NCI-H1436 treated with DMSO at 0.1 percent for 48 hours (cell line): ENCODE measurements around the gene NOS3.

ENCODE experiments used
- DNase-seq: peaks from one replicate; lab custom pipeline; 2025; lab: John Stamatoyannopoulos, UW

Gene NOS3

DNA sequence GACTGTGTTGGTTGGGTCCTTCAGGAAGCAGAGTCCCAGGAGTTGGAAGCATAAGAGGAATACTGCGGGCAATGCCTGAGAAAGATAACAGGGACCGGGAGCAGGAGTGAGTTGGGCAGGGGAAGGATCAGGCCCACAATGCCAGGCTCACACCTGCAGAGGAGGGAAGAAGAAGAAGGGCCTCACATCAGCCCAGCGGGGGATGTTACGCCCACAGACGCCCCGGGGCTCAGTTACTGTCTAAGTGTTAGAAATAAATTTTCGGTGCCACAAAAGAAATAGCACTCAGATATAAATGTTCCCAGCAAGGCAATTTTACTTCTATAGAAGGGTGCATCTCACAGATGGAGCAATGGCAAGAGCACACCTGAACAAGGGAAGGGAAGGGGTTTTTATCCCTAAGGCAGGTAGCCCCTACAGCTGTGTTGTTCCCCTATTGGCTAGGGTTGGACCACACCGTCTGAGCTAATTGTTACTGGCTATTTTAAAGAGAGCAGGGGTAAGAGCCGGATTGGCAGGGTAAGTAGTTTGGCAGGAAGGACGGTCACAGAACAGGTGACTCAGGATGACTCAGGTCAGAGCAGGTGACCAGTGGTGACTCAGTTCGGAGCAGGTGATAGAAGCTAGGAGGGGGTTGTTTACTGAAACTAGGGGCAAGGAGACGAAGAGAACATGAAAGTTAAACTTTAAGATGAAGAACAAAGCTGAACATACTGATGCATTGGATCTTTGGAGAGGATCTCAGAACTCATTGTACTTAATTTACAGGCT, at the start of gene NOS3:
NOS3 (plus strand) TSS at position 602 of the 771 bp plus-strand sequence. CDS start 2,787 bp downstream, outside the sequence.
- no peak for DNase-seq

DNA sequence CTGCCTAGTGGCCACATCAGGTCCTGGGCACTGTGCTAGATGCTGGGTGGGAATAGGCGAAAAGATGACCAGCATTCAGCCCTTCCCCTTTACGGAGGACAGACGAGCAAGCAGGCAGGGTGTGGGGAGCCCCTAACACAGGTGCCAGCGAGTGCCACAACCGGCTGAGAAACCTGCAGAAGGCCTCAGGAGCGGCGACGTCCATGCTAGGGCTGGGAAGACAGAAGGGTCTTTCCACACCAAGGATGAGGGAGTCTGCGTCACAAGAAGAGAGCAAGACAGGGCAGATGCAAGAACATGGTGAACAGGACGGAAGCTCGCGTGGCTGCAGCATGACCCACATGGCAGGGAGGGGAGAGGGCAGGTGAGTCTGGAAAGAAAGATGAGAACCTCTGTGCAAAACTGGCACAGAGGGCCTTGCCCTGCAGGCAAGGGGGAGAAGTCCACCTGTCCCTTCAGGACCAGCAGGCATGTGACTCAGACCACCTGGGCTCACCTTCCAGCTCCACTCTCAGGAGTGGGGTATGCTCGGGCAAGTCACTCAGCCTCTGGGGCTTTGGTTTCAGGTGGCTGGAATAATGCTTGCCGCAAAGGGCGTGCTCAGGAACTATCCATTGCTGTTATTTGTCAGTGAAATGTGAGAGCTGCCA, 49.3 kb upstream of the NOS3 start:
- DNase-seq, result no peak

DNA sequence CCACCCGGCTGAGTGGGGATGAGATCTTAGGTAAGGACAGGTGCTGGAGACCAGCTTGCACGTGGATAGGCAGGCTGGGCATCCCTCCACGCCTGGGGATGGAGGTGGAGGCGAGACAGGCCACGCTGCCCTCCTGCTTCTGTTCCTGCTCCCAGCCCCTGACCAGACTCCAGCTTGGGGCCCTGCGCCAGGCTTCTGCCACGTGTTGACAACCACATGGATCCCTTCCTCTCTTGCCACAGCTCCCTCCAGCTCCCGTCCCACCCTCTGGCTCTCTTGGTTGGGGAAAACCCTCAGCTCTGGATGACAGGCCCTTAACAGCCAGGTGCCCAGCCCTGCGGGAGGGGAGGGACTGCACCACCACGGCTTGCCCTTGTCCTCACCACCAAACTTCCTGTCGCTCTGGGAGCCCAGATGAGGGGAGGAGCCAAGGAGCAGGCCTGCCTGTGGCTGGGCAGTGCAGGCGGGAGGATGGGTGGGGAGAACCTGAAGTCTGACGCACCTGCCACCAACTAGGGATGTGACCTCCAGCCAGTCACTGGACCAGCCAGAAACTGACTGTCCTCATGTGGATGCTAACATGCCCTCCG, 48.7 kb upstream of the NOS3 start:
- no peak for DNase-seq

DNA sequence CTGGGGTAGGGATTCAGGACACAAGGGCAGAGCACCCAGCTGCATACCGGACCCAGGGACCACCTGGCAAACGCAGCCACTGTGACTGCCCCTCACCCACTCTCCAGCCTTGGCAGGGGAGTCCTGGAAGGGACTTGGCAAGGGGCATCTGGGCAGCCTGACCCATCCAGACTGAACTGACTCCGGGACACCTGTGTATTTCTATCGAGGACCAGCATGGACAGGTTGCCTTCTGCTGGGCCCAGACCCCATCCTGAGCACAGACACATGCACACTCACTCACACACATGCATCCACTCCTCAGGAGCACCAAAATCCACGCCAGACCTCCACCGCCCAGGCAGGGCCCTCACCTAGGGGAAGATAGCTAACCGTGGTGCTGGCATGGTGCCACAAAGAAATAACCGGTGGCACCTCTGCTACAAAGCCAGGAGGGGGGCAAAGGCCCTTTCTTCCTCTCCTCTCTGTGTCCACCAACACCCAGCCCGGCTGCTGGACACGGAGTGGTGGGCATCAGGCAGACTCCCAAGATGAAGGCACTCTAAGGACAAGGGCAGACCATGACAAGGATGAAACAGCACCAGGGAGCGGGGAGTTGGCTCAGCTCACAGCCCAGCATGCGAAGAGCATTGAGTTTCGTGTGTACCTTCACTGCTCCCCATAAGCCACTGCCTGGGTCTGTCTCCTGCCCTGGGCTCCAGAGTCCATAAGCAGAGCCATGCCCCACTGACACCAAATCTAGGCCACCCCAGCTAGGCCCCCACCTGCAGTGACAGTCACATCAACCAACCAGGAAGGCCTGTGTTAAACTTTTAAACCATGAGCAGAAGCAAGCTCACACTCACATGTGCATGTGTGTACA, 48.0 kb upstream of the NOS3 start:
- DNase-seq, result no peak

DNA sequence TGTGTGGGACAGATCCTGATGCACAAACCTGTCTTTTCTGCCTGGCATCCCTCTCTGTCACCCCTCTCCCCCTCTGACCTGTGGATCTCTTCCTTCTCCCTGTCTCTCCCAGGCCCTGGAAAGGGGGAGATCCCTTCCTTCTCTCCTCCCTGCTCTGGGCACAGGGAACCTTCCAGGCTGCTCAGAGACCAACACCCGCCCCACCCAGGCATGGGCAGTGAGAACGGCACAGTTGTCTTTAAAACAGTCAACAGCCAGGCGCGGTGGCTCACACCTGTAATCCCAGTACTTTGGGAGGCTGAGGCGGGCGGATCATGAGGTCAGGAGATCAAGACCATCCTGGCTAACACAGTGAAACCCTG, 47.4 kb upstream of the NOS3 start:
- no peak for DNase-seq

- no peak for DNase-seq
These were observed 46.5 kb upstream of the NOS3 start for GRCh38 chr7:150944066-150945042.

DNA sequence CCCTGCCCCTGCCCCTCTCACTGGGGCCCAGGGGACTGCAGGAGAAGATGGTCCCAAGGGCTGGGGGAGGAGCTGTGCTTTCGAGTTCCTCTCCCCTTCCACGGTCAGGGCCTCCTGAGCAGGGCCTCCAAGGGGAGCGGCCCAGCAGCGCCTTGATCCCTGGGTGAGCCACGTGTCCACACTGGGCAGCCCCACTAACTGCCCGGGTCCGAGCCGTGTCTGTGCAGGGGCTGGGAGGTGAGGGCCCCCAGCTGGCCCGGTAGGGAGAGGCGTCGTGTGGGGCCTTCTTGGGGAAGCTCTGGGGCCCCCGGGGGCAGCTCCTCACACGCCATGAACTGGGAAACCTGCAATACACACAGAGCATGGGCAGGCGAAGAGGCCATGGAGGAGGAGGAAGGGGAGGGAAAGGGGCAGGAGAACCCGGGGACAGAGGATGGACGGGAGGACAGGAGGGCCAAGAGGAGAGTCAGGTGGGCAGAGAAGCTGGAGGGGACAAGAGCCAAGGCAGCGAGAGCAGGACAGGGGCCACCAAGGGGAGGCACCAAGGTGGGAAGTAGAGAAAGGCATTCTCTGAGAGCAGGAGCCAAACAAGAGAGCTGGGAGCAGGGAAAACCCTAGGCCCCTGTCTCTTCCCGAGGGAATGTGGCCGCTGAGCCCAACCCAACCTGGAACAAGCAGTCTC, 45.5 kb upstream of the NOS3 start:
- DNase-seq, result no peak

GRCh38 chr7:150945853-150946420, 44.9 kb upstream of the NOS3 start:
- DNase-seq, result no peak

DNA sequence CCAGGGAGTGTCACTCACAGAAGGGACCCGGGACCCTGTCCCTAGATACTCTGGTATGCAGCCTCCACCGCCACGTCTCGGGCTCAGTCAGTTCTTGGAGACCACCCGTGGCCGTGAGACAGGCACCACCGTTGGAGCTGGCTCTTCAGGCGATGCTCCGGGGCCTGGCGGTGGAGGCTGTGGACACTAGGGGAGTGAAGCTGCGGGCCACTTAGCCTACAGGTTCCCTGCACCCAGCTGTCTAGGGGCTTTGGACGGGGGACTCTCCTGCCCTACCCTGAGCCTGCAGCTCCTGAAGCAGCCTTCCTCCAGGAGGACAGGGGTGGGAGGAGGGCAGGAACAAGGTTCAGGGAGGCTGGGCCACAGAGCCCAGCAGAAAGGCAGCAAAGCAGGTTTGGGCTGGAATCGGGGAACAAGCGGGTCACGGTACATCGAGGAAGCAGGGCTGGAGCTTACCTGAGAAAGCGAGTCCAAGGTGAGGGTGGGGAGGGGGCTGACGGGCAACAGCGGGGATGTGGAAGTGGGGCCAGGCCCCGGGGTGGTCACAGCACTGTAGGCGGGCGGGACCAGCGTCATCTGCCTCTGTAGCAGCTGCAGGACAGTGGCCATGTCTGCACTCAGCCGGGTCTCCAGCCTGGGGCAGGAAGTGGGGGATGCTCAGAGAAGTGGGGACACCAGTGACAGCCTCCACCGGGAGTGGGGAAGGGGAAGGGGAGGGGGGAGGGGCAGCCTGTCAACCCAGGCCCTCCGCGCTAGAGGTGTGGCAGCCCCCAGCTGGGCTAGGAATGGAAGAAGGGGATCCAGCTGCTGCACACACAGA, 44.2 kb upstream of the NOS3 start:
- DNase-seq, result no peak

DNA sequence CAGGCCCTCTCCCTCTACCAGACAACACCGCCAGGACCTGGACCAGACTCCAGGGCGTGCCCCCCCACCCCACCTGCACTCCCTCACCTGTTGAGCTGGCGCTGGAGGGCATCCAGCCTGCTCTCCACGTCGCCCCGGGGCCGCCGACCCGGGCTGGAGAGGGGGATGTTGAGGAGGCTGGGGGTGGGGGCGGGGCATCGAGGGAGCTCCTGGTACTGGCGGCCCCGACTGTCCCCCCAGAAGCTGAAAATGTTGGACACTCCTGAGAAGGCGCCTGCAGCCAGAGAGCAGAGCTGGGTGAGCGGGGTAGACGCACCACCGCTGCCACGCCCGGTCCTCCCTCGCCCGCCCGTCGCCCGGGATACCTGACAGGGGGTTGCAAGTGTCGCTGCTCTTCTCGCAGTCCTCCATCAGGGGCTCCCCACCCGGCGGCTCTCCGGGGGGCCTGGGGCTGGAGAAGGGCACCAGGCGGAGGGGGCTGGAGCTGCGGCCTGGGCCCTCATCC, 43.5 kb upstream of the NOS3 start:
- DNase-seq, result no peak

DNA sequence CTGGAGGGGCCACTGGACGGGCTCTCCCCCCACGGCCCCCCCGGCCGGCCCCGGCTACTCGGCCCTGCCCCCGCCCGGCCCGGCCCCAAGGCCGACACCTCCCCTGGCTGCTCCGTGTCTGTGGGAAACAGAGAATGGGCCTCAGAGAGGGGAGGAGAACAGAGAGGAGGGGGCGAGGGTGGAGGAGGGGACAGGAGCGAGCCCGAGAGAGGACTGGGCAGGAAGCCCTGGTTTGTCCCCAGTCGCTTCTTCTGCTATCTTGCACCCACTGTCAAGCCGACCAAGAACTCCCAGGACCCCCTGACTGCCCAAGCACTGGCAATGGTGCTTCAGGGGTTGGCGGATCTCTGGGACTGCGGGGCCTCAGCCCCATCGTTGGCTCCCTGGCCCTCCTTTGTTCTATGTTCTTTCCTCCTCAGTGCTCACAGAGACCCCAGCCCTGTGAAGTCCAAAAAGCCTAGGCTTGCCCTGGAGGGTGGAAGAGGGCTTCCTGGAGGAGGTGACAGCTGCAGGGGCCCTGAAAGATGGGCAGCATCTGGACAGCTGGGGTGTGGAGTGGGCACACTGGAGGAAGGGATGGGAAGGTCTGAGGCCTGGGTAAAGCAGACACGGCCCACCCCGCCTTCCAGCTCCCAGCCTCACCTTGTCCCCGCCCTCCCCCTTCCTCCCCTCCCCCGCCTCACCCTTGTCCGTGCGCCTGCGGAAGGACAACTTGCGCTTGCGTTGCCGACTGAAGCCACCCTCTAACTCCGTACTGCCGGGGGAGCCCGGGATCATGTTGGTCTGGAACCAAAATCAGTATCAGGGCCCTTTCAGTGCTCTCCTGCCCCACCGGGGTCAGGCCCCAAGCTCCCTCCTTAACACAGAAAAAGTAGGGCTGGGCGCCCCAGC, 42.8 kb upstream of the NOS3 start:
- DNase-seq, result no peak

DNA sequence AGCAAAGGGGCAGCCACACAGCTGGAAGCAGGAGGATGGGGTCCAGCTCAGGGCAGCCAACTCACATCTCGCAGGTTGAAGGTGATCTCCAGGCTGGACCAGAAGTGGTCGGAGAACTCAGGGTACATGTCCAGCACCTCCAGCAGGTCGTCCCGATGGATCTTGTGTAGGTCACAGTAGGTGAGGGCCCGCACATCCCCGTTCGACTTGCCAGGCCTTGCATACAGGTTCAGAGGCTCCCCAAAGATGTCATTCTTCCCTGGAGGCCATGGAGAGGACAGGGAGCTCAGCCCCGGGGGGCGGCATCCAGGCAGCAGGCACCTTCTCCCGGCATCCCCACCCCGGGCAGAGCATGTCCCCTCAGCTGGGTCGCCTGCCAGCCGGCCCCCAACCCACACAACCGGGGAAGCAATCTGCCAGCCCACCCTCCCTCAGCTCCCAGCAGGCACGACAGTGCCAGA, 42.0 kb upstream of the NOS3 start:
- no peak for DNase-seq

GRCh38 chr7:150949564-150949963, 41.3 kb upstream of the NOS3 start:
- DNase-seq, result no peak

DNA sequence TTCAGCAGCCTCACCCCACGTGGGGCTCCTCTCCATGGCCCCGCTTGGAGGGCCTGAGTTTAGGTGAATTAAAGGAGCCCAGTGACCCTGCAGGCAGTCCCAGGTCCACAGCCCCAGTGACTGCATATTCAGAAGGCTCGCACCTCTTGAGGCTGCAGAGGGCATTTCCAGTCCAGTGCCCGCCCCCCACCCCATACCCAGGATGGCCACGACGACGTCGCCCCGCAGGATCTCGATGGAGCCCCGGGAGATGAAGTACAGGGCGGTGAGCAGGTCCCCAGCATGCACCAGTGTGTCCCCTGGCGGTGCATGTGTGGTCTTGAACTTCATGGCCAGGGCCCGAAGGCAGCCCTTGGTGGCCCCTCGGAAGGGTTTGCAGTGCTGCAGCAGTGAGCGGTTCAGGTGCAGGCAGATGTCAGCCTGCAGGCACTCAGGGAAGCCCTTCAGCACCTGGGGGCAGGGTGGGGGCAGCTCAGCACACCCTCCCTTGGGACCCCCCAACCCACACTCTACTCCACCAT, 40.8 kb upstream of the NOS3 start:
- DNase-seq, result no peak

- DNase-seq, result no peak
These were observed 40.2 kb upstream of the NOS3 start for GRCh38 chr7:150950496-150951180.

GRCh38 chr7:150951181-150951520, 39.7 kb upstream of the NOS3 start:
- DNase-seq, result no peak

DNA sequence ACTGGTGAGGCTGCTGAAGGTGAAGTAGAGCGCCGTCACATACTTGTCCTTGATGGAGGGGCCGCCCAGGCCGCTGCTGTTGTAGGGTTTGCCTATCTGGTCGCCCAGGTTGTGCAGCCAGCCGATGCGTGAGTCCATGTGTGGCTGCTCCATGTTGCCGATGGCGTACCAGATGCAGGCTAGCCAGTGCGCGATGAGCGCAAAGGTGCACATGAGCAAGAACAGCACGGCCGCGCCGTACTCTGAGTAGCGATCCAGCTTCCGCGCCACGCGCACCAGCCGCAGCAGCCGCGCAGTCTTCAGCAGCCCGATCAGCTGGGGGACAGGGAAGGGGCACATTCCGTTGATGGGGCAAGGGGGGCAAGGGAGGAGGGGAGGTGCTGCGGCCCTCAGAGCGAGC, 39.3 kb upstream of the NOS3 start:
- no peak for DNase-seq
